Measurements from ENCODE around the gene OR10H4.
"Not testable (repeated sequence)": the region's sequence is repeated elsewhere in the genome, so short reads cannot be mapped to it uniquely, and the experiment has no call there.

OR10H4 gene, protein sequence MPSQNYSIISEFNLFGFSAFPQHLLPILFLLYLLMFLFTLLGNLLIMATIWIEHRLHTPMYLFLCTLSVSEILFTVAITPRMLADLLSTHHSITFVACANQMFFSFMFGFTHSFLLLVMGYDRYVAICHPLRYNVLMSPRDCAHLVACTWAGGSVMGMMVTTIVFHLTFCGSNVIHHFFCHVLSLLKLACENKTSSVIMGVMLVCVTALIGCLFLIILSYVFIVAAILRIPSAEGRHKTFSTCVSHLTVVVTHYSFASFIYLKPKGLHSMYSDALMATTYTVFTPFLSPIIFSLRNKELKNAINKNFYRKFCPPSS

DNA sequence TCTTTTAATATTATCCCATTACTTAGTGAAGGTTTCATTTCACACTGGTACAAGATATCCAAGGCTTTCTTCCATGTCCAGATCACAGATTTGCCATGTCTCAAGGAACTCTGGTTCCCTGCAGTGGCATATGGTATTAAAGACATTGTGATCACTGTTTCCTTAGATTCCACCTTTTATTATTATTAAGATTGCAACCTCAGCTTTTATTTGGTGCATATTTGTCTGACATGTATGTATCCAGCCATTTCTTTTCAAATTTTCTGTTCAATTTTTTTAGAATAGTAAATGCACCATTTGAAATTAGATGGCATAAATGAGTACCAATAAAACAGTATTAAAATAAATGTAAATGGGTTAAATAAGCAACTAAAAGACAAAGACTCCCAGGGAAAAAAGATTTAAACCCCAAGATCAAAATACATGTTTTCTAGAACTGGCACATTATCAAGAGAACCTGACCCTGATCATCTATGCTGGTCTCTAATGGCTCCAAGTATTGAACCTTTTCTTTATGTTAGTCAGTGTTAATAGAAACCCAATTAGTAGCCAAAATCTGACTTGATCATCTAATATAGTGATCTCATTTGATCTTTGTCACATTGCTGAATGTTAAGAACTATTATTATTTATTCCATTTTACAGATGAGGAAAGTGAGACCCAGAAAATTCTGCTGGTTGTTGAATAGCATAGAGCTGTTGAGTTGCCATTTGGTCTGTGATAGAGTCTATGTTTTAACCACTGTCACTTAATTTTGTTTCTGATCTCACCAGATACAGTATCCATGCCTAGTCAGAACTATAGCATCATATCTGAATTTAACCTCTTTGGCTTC is at the start of gene OR10H4:
OR10H4 (plus strand) TSS at position 786 of the 836 bp plus-strand sequence; CDS start at position 786, 0 bp downstream.
- DNase-seq (ENCODE audit: low read depth in 4 of 4, low spot score in 1 of 4) = no peak

DNA sequence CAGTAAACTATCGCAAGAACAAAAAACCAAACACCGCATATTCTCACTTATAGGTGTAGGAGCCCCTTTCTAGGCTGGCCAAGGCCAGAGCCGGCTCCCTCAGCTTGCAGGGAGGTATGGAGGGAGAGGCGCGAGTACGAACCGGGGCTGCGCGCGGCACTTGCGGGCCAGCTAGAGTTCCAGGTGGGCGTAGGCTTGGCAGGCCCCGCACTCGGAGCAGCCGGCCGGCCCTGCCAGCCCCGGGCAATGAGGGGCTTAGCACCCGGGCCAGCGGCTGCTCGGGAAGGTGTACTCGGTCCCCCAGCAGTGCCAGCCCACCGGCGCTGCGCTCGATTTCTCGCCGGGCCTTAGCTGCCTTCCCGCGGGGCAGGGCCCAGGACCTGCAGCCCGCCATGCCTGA is 49.2 kb upstream of the OR10H4 start:
- DNase-seq (ENCODE audit: low read depth in 4 of 4, low spot score in 1 of 4) = not testable (repeated sequence)

DNA sequence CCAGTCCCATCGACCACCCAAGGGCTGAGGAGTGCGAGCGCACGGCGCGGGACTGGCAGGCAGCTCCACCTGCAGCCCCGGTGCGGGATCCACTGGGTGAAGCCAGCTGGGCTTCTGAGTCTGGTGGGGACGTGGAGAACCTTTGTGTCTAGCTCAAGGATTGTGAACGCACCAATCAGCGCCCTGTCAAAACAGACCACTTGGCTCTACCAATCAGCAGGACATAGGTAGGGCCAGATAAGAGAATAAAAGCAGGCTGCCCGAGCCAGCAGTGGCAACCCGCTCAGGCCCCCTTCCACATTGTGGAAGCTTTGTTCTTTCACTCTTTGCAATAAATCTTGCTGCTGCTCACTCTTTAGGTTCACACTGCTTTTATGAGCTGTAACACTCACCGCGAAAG is 48.8 kb upstream of the OR10H4 start:
- DNase-seq (ENCODE audit: low read depth in 4 of 4, low spot score in 1 of 4) = not testable (repeated sequence)

- no peak for DNase-seq (ENCODE audit: low read depth in 4 of 4, low spot score in 1 of 4)
Observed at GRCh38 chr19:15900504-15900903, 48.3 kb upstream of the OR10H4 start.

GRCh38 chr19:15902254-15902653 is 46.6 kb upstream of the OR10H4 start:
- no peak for DNase-seq (ENCODE audit: low read depth in 4 of 4, low spot score in 1 of 4)

- DNase-seq (ENCODE audit: low read depth in 4 of 4, low spot score in 1 of 4) = not testable (repeated sequence)
Observed at GRCh38 chr19:15902898-15903297, 45.9 kb upstream of the OR10H4 start.

GRCh38 chr19:15905026-15905425 is 43.8 kb upstream of the OR10H4 start:
- no peak for DNase-seq (ENCODE audit: low read depth in 4 of 4, low spot score in 1 of 4)

- DNase-seq (ENCODE audit: low read depth in 4 of 4, low spot score in 1 of 4) = no peak
Observed at GRCh38 chr19:15911599-15912235, 37.1 kb upstream of the OR10H4 start.

GRCh38 chr19:15913384-15913783 is 35.4 kb upstream of the OR10H4 start:
- DNase-seq (ENCODE audit: low read depth in 4 of 4, low spot score in 1 of 4) = no peak

- no peak for DNase-seq (ENCODE audit: low read depth in 4 of 4, low spot score in 1 of 4)
Observed at GRCh38 chr19:15913830-15914229, 35.0 kb upstream of the OR10H4 start.

DNA sequence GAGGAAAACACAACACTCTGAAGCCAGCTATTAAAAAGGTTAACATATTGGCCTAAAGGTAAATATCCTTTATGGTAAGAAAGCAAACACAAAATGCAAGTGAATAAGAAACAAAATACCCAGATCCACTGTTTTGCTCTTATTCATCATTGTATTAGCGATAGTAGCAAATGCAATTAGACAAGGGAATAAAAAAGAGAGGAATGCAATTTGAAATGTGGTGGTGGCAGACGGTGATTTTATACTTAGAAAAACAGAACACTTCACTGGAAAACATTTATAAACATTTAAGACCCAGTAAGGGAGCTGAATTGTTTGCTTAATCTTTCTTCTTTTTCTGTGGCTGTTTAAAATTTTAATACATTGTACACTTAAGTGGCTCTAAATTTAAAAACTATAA is 33.7 kb upstream of the OR10H4 start:
- no peak for DNase-seq (ENCODE audit: low read depth in 4 of 4, low spot score in 1 of 4)

- DNase-seq (ENCODE audit: low read depth in 4 of 4, low spot score in 1 of 4) = no peak
Observed at GRCh38 chr19:15919243-15919642, 29.6 kb upstream of the OR10H4 start.

- no peak for DNase-seq (ENCODE audit: low read depth in 4 of 4, low spot score in 1 of 4)
Observed at GRCh38 chr19:15922021-15922420, 26.8 kb upstream of the OR10H4 start.

- no peak for DNase-seq (ENCODE audit: low read depth in 4 of 4, low spot score in 1 of 4)
Observed at GRCh38 chr19:15923702-15924101, 25.1 kb upstream of the OR10H4 start.

GRCh38 chr19:15926484-15926883 is 22.3 kb upstream of the OR10H4 start:
- DNase-seq (ENCODE audit: low read depth in 4 of 4, low spot score in 1 of 4) = no peak

DNA sequence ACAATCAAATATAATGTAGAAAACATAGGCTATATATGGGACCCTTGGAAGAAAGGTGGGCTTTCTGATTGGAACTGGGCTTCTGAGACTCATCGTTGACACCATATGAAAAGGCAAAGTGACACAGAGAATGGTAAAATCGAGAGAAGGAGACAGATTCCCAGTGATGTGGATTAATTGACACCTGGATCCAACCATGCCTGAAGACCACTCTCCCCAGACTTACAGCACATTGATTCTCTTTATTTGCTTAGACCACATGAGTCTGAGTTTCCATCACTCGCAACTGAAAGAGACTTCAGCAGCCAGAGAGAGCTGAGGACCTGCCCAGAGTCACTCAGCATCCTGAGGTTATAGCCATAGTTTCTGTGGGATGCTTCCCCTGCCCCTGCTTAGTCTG is 20.5 kb upstream of the OR10H4 start:
- no peak for DNase-seq (ENCODE audit: low read depth in 4 of 4, low spot score in 1 of 4)

DNA sequence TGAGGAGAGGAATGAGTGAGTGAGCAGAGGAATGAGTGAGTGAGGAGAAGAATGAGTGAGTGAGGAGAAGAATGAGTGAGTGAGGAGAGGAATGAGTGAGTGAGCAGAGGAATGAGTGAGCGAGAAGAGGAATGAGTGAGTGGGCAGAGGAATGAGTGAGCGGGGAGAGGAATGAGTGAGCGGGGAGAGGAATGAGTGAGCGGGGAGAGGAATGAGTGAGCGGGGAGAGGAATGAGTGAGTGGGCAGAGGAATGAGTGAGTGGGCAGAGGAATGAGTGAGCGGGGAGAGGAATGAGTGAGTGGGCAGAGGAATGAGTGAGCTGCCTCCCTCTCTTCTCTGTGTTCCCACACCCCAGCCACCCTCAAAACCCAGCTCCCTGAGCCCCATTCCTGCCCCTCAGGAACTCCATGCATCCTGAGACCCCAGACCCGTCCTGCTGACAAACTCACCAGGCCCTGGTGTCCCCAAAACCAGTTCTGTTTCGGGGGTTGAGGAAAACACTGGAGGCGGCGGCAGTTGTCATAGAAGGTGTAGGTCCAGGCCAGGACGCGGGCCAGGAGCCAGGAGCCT is 15.0 kb upstream of the OR10H4 start:
- DNase-seq (ENCODE audit: low read depth in 4 of 4, low spot score in 1 of 4) = not testable (repeated sequence)

GRCh38 chr19:15934332-15935078 is 14.3 kb upstream of the OR10H4 start, which contains the start of gene CYP4F11:
Gene CYP4F11 (minus strand): TSS chr19:15934529. CDS start chr19:15934408, 121 bp downstream.
- no peak for DNase-seq (ENCODE audit: low read depth in 4 of 4, low spot score in 1 of 4)

DNA sequence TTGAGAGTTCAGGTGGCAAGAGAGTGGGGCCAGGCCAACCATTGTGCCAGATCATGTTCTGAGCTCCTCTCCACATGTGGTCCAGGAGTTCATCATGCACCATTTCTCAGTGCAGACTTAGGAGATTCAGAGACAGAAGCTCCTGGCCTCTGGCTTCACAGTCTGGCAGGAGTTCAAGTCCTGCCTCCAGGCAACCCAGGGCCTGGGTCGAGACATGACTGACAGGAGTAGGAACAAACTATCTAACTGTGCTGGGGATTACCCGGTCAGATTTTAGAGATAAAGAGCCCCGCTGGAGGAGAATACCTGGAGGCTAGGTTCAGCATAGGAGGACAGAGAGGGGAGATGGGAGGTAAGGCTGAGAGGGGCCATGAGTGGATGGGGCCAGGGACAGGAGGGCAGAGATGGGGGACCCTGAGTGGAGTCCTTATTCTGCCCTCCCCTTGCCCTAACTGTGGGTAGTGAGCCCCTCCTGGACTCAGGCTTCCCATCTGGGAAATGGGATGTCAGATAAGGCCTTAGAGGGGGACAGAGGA is 13.6 kb upstream of the OR10H4 start:
- no peak for DNase-seq (ENCODE audit: low read depth in 4 of 4, low spot score in 1 of 4)

DNA sequence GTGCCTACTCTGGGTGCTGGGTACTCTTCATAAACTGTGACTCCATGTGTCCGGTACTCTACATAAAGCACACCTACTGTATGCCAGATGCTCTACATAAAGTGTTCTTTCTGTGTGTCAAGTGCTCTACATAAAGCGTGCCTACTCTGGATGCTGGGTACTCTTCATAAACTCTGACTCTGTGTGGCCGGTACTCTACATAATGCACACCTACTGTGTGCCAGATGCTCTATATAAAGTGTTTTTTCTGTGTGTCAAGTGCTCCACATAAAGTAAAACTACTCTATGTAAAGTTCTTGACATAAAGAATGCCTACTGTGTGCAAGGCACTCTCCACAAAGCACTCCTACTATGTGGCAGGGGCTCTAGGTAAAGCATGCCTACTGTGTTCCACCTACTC is 12.6 kb upstream of the OR10H4 start:
- no peak for DNase-seq (ENCODE audit: low read depth in 4 of 4, low spot score in 1 of 4)
